Glomerular visceral epithelial cell (primary cell): ENCODE results near the gene WDR12.
"Not testable (repeated sequence)": the region's sequence is repeated elsewhere in the genome, so short reads cannot be mapped to it uniquely, and the experiment has no call there.

ENCODE experiments used
- DNase-seq: peaks from one replicate; pipeline ENCODE4 v3.0.0-alpha.2; 2016; ENCODE audit errors: extremely low spot score

The WDR12 gene

GRCh38 chr2:202911512-202912341 lies at the start of gene WDR12, which contains the start of gene CARF:
Gene WDR12, minus strand, starts transcription at chr2:202911673. Its CDS starts 197 bp downstream, at chr2:202911476.
Gene CARF, plus strand, starts transcription at chr2:202912275. Its CDS starts 29,628 bp downstream, at chr2:202941903.
- DNase-seq = peak; percentile 93

DNA sequence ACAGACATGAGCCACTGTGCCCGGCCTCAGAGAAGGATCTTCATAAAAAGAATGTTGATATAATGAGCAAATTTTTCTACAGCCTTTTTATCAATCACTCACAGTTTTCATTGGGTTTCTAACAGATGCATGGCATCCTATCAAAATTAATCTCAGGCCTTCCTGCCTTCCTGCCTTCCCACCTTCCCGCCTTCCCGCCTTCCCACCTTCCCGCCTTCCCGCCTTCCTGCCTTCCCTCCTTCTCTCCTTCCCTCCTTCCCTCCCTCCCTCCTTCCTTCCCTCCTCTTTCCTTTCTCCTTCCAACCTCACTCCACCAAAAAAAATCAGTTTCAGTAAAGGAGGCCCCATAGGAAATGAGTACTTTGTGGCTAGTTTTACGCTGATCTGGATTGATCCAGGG lies 49.1 kb upstream of the WDR12 start:
- DNase-seq = no peak

DNA sequence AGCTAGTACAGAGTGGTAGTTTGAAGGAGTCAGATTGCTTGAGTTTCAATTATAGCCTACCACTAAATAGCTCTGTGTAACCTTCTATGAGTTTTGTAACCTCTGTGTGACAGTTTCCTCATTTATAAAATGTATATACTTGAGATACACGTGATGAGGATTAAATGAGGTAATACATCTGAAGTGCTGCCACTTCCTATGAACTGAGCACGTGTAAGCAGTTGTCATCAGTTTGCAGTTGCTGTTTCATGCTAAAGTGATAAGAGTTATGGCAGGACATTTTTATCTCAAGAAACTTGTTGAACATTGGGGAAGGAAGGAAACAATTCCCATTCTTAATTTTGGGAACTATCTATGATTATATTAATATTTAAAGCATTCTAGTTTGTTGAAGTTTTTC lies 39.1 kb upstream of the WDR12 start:
- no peak for DNase-seq

DNA sequence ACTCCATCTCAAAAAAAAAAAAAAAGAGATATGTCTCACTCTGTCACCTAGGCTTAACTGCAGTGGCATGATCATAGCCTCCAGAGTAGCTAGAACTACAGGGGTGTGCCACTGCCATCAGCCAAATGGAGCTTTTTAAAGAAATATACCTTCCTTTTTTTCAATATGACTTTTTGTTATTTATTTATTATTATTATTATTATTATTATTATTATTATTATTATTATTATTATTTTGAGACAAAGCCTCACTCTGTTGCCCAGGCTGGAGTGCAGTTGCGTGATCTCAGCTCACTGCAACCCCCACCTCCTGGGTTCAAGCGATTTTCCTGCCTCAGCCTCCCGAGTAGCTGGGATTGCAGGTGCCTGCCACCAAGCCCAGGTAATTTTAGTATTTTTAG lies 37.9 kb upstream of the WDR12 start:
- DNase-seq = not testable (repeated sequence)

GRCh38 chr2:202945497-202945896 lies 34.0 kb upstream of the WDR12 start:
- no peak for DNase-seq

DNA sequence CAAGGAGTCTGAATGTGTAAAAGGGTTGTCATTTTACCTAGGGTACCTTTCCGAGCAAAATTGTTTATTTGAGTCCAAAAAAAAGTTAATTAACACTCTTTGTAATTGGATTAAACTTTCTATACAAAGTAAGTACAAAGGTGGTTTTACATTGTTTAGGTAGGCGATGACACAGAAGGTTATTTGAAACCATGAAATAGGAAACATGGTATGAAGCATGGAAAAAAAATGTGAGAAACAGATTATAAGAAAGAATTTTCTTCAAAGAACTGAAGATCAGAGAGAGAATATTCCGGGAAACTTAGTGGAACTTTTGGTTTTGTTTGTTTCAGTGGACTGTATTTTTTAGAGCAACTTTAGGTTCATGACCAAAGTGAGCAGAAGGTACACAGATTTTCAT lies 33.3 kb upstream of the WDR12 start:
- no peak for DNase-seq

GRCh38 chr2:202944408-202944807 lies 32.9 kb upstream of the WDR12 start:
- peak; percentile 38 for DNase-seq

GRCh38 chr2:202941771-202942170 lies 30.3 kb upstream of the WDR12 start:
- DNase-seq = no peak

- DNase-seq = no peak
These were observed 27.5 kb upstream of the WDR12 start for GRCh38 chr2:202938960-202939359.

- DNase-seq = no peak
These were observed 23.0 kb upstream of the WDR12 start for GRCh38 chr2:202934456-202934855.

- DNase-seq = no peak
These were observed 22.5 kb upstream of the WDR12 start for GRCh38 chr2:202933958-202934357.

DNA sequence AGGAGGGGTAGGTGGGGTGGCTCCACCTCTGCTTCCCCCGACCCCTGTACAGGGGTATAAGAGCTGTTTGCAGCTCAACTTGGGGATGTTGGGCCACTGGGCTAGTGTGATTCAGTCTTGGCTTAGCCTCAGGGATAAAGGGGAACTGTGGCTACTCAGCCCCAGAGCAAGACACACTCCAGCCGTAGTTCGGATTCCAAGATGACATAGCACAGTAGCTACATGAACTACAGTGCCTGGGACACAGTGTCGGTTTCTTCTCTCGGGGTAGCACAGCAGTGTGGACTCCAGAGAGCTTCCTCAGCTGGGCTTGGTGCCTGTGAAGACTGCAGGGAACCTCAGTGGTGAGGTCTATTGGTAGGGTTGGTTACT lies 21.7 kb upstream of the WDR12 start:
- no peak for DNase-seq

- DNase-seq = peak; percentile 25
These were observed 21.1 kb upstream of the WDR12 start for GRCh38 chr2:202932425-202933138.

GRCh38 chr2:202918860-202919259 lies 7.4 kb upstream of the WDR12 start:
- DNase-seq = no peak

GRCh38 chr2:202912342-202913201 lies 1.1 kb upstream of the WDR12 start:
- not testable (repeated sequence) for DNase-seq

DNA sequence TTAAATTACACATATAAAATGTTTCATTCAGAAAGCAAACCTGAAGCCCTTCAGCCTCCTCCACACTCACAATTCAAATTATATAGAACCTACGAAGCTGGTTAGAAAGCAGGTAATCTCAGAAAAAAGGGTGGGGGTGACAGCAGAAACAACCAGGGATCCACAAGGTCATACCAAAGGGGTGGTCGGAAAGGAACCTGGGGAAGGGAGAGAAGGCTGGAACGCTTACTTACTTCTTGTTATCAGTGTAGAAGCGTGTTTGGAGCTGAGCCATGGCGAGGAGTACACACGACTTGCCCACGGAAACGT lies 316 bp downstream of the WDR12 start:
- no peak for DNase-seq

DNA sequence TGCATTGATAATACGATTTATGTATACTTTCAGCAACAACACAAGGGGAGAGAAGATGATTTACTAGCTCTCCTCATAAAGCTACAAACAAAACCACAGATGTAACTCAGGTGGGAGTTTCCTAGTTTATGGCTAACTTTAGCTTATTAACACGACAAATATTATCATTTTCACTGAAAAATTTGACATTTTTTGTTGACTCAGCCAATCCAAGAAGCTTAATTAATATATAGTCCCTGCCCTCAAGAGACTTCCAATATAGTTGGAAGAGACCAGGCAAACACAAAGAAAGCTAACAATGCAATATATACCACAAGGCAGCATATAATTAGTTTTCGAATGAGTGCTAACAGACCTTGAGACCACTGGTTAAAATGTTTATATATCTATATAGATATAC lies 775 bp downstream of the WDR12 start:
- no peak for DNase-seq

GRCh38 chr2:202910250-202910649 lies 1.2 kb downstream of the WDR12 start:
- not testable (repeated sequence) for DNase-seq

GRCh38 chr2:202909394-202910192 lies 1.9 kb downstream of the WDR12 start:
- no peak for DNase-seq

DNA sequence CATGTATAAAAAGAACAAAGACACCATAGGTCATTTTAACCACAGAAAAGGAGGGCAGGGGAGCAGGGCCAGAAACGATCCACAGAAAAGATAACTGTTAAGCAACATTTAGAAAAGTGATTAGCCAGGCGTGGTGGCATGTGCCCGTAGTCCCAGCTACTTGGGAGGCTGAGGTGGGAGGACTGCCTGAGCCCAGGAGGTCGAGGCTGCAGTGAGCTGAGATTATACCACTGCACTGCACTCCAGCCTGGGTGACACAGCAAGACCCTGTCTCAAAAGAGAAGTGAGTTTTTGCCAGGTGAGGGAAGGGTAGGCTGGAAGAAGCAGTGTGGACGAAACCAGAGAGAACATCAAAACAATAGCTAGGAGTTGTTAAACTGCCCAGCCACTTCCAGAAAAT lies 3.3 kb downstream of the WDR12 start:
- DNase-seq = no peak

- not testable (repeated sequence) for DNase-seq
These were observed 6.0 kb downstream of the WDR12 start for GRCh38 chr2:202905507-202905906.
